Keratinocyte (primary cell): Measurements from ENCODE around the gene BFSP2. TPM values are rescaled to one million over a fixed set of nuclear protein-coding genes. Genes with fewer than 3 reads are reported as not detected.
A peak's percentile ranks its signal among the peaks of the same experiment; 100 is the strongest.
"Not testable (repeated sequence)": the region's sequence is repeated elsewhere in the genome, so short reads cannot be mapped to it uniquely, and the experiment has no call there.

Source experiments
- DNase-seq: peaks from one replicate; pipeline ENCODE4 v3.0.0-alpha.2; 2011; ENCODE audit warnings: low read depth, missing footprints, low spot score
- FAIRE-seq: peaks from 2 replicates; lab custom pipeline; 2011; peaks lifted over from hg19 to GRCh38; lab: Jason Lieb, UNC
- H2AFZ ChIP-seq: 2 replicates; pipeline ENCODE4 v1.6.0; 2012; ENCODE audit warnings: low read length, control low read depth, inconsistent platforms; ENCODE audit not compliant: control insufficient read depth
- H3K27ac ChIP-seq: 2 replicates; pipeline ENCODE4 v1.5.1; 2011; ENCODE audit warnings: low read length; ENCODE audit not compliant: control insufficient read depth, insufficient read depth
- H3K27me3 ChIP-seq: 3 replicates; pipeline ENCODE4 v1.6.0; 2011; ENCODE audit warnings: low read length; ENCODE audit not compliant: control insufficient read depth, insufficient read depth; ENCODE audit errors: extremely low read depth
- H3K36me3 ChIP-seq, 2 experiments: 2 replicates in 1 of 2; 3 replicates in 1 of 2; pipeline ENCODE4 v1.5.1; 2011; ENCODE audit warnings: low read length in 2 of 2, mild to moderate bottlenecking in 1 of 2; ENCODE audit not compliant: control insufficient read depth in 2 of 2, insufficient read depth in 2 of 2; ENCODE audit errors: extremely low read depth in 1 of 2
- H3K4me1 ChIP-seq: 3 replicates; pipeline ENCODE4 v1.5.1; 2011; ENCODE audit warnings: low read length; ENCODE audit not compliant: control insufficient read depth, insufficient read depth; ENCODE audit errors: extremely low read depth
- H3K4me2 ChIP-seq: 3 replicates; pipeline ENCODE4 v1.6.0; 2011; ENCODE audit warnings: low read depth, low read length; ENCODE audit not compliant: control insufficient read depth, insufficient read depth; ENCODE audit errors: extremely low read depth
- H3K4me3 ChIP-seq, 3 experiments: fragments of 200-600 bp in 1 of 3; sonication (generic) in 1 of 3; 2 replicates in 2 of 3; 3 replicates in 1 of 3; pipeline ENCODE4 v1.5.1; 2011 to 2016; ENCODE audit warnings: low read length in 3 of 3, mild to moderate bottlenecking in 3 of 3, control low read depth in 2 of 3, inconsistent platforms in 1 of 3, low read depth in 1 of 3, mixed read lengths in 1 of 3, mixed run types in 1 of 3, moderate library complexity in 1 of 3; ENCODE audit not compliant: control insufficient read depth in 2 of 3, insufficient read depth in 2 of 3; ENCODE audit errors: extremely low read depth in 1 of 3
- H3K79me2 ChIP-seq: 2 replicates; pipeline ENCODE4 v1.6.0; 2012; ENCODE audit warnings: low read length; ENCODE audit not compliant: control insufficient read depth, insufficient read depth
- H3K9ac ChIP-seq: 3 replicates; pipeline ENCODE4 v1.6.0; 2011; ENCODE audit warnings: low read length; ENCODE audit not compliant: control insufficient read depth, insufficient read depth; ENCODE audit errors: extremely low read depth
- H3K9me1 ChIP-seq: 3 replicates; pipeline ENCODE4 v1.6.0; 2011; ENCODE audit warnings: low read length; ENCODE audit not compliant: control insufficient read depth, insufficient read depth; ENCODE audit errors: extremely low read depth
- H3K9me3 ChIP-seq: 2 replicates; pipeline ENCODE4 v1.5.1; 2012; ENCODE audit warnings: low read depth, low read length; ENCODE audit not compliant: control insufficient read depth
- H4K20me1 ChIP-seq: 3 replicates; pipeline ENCODE4 v1.6.0; 2011; ENCODE audit warnings: low read length; ENCODE audit not compliant: control insufficient read depth, insufficient read depth; ENCODE audit errors: extremely low read depth
- CTCF ChIP-seq, 3 experiments: IDR thresholded peaks in 1 of 3; conservative IDR thresholded peaks in 1 of 3; optimal IDR thresholded peaks in 1 of 3; 2 replicates in 2 of 3; 3 replicates in 1 of 3; pipeline versions ENCODE3 to v1.5.1; 2011; ENCODE audit warnings: low read length in 3 of 3, mild to moderate bottlenecking in 3 of 3, moderate library complexity in 2 of 3, control low read depth in 1 of 3, inconsistent platforms in 1 of 3; ENCODE audit not compliant: insufficient read depth in 2 of 3; ENCODE audit errors: extremely low read depth in 1 of 3
- EZH2 ChIP-seq: IDR thresholded peaks from one replicate; pipeline ENCODE4 v1.6.1; 2012; ENCODE audit warnings: inconsistent platforms, mild to moderate bottlenecking, low read length, moderate library complexity
- dilution Hi-C: fragments of 300-500 bp; cut with MboI; formaldehyde crosslinking; loops from one replicate; pipeline ENCODE4 v1.7.0; 2020; ENCODE audit warnings: low sequenced_read_pairs; ENCODE audit not compliant: extremely low pct_ligation_motif_present
- polyA plus RNA-seq, 5 experiments: library from polyadenylated mRNA; depleted of rRNA in 3 of 5; stranded (reverse) in 3 of 5; stranded (forward) in 1 of 5; unstranded in 1 of 5; fragments of >200 nt; gene quantifications; 1 replicate in 1 of 5; 2 replicates in 3 of 5; 3 replicates in 1 of 5; pipeline versions ENCODE4 v1.2.1 to v1.2.3, GENCODE V29; 2011 to 2012; ENCODE audit warnings: missing spikeins in 2 of 5, low read depth in 1 of 5, low replicate concordance in 1 of 5

BFSP2 gene
- polyA plus RNA-seq, 1 donor (not counting 4 experiments of a cell fraction or from before 2014, with no cell fraction given): not detected

GRCh38 chr3:133472889-133473288 lies 73.0 kb downstream of the BFSP2 start:
- Histone ChIP-seq H3K4me1 (peaks cover 10% of the 10 kb centered on the region), H3K36me3 (no peaks in the 10 kb centered on the region), H3K9me3 (no peaks in the 10 kb centered on the region), H3K27me3 (no peaks in the 10 kb centered on the region), H3K9me1 (no peaks in the 10 kb centered on the region), H3K79me2 (no peaks in the 10 kb centered on the region), H2AFZ (no peak overlapping the region), H3K9ac (no peak overlapping the region), H3K4me3 (no peak overlapping the region), H4K20me1 (no peaks in the 10 kb centered on the region), H3K27ac (no peak overlapping the region), H3K4me2 (no peak overlapping the region)
- no peak for FAIRE-seq
- DNase-seq: no peak
- dilution Hi-C loops: no loop called here
- TF ChIP-seq EZH2: no peak
- no peak for TF ChIP-seq CTCF (optimal IDR thresholded peaks at IDR 0.05 in 1 of 3, IDR thresholded peaks at IDR 0.05 in 1 of 3, conservative IDR thresholded peaks at IDR 0.05 in 1 of 3; ENCODE audit: extremely low read depth in 1 of 3, insufficient read depth in 2 of 3, low read length in 3 of 3)

DNA sequence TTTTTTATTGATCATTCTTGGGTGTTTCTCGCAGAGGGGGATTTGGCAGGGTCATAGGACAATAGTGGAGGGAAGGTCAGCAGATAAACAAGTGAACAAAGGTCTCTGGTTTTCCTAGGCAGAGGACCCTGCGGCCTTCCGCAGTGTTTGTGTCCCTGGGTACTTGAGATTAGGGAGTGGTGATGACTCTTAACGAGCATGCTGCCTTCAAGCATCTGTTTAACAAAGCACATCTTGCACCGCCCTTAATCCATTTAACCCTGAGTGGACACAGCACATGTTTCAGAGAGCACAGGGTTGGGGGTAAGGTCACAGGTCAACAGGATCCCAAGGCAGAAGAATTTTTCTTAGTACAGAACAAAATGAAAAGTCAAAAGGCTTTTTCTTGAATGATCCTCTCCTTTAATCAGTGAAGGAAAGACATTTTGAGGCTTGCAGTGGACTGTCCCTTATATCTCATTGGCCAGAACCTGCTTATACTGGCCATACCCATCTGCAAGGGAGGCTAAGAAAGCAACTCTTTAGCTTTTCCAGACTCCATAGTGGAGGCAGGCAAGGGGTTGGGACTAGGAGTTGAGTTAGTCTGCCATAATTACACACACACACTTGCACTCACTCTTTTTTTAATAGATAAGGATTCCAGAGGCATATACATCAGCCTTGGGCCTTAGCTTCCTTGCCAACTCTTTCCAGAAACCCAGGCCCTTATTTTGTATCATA lies 73.8 kb downstream of the BFSP2 start:
- H3K27me3 ChIP-seq, H3K9me1 ChIP-seq, FAIRE-seq, H3K27ac ChIP-seq, H3K9ac ChIP-seq, dilution Hi-C loops, H3K4me2 ChIP-seq, H4K20me1 ChIP-seq, H3K79me2 ChIP-seq, DNase-seq, H3K4me3 ChIP-seq, H3K36me3 ChIP-seq, H3K9me3 ChIP-seq: not testable (repeated sequence)
- Histone ChIP-seq H2AFZ (peak overlapping the region; percentile 67), H3K4me1 (peaks cover 10% of the 10 kb centered on the region)
